Astrocyte (in vitro differentiated cells and primary cell): ENCODE measurements around the gene LAMB1. TPM values are rescaled to one million over a fixed set of nuclear protein-coding genes. Genes with fewer than 3 reads are reported as not detected.
A peak's percentile ranks its signal among the peaks of the same experiment; 100 is the strongest.

Experiments
- DNase-seq: peaks from one replicate; pipeline ENCODE4 v3.0.0-alpha.2; 2010; ENCODE audit warnings: low read depth
- FAIRE-seq: peaks from 2 replicates; lab custom pipeline; 2011; peaks lifted over from hg19 to GRCh38; lab: Jason Lieb, UNC
- H2AFZ ChIP-seq: 2 replicates; pipeline ENCODE4 v1.6.0; 2012; ENCODE audit warnings: low read depth, low read length, inconsistent platforms
- H3K27ac ChIP-seq: 2 replicates; pipeline ENCODE4 v1.5.1; 2011; ENCODE audit warnings: low read depth, low read length, inconsistent platforms
- H3K27me3 ChIP-seq: 2 replicates; pipeline ENCODE4 v1.6.0; 2011; ENCODE audit warnings: low read length, inconsistent platforms; ENCODE audit not compliant: insufficient read depth
- H3K36me3 ChIP-seq: 2 replicates; pipeline ENCODE4 v1.5.1; 2011; ENCODE audit warnings: low read length, inconsistent platforms; ENCODE audit not compliant: insufficient read depth
- H3K4me1 ChIP-seq: 2 replicates; pipeline ENCODE4 v1.5.1; 2011; ENCODE audit warnings: low read length, inconsistent platforms; ENCODE audit not compliant: insufficient read depth
- H3K4me2 ChIP-seq: 2 replicates; pipeline ENCODE4 v1.6.0; 2012; ENCODE audit warnings: low read length, inconsistent platforms
- H3K4me3 ChIP-seq: 2 replicates; pipeline ENCODE4 v1.5.1; 2011; ENCODE audit warnings: low read depth, mild to moderate bottlenecking, low read length, inconsistent platforms; ENCODE audit not compliant: insufficient read depth
- H3K79me2 ChIP-seq: 2 replicates; pipeline ENCODE4 v1.6.0; 2012; ENCODE audit warnings: mild to moderate bottlenecking, low read length, inconsistent platforms; ENCODE audit not compliant: insufficient read depth
- H3K9ac ChIP-seq: 2 replicates; pipeline ENCODE4 v1.6.0; 2012; ENCODE audit warnings: mild to moderate bottlenecking, low read length, inconsistent platforms
- H3K9me3 ChIP-seq: 2 replicates; pipeline ENCODE4 v1.5.1; 2012; ENCODE audit warnings: low read depth, mild to moderate bottlenecking, low read length, inconsistent platforms; ENCODE audit not compliant: insufficient read depth
- H4K20me1 ChIP-seq: 2 replicates; pipeline ENCODE4 v1.6.0; 2012; ENCODE audit warnings: low read length, inconsistent platforms; ENCODE audit not compliant: insufficient read depth
- H3K27ac Mint-ChIP-seq: one replicate; pipeline ENCODE4 v1.8.0; 2021; ENCODE audit warnings: mild to moderate bottlenecking, mixed read lengths; ENCODE audit not compliant: unreplicated experiment
- H3K27me3 Mint-ChIP-seq: one replicate; pipeline ENCODE4 v1.8.0; 2021; ENCODE audit warnings: low read depth, mixed read lengths; ENCODE audit not compliant: unreplicated experiment
- H3K36me3 Mint-ChIP-seq: one replicate; pipeline ENCODE4 v1.8.0; 2021; ENCODE audit warnings: low read depth, mixed read lengths; ENCODE audit not compliant: unreplicated experiment
- H3K4me1 Mint-ChIP-seq: one replicate; pipeline ENCODE4 v1.8.0; 2021; ENCODE audit warnings: low read depth, mixed read lengths; ENCODE audit not compliant: unreplicated experiment
- H3K4me3 Mint-ChIP-seq: one replicate; pipeline ENCODE4 v1.8.0; 2021; ENCODE audit warnings: mild to moderate bottlenecking, moderate library complexity, mixed read lengths; ENCODE audit not compliant: unreplicated experiment
- H3K9me3 Mint-ChIP-seq: one replicate; pipeline ENCODE4 v1.8.0; 2021; ENCODE audit warnings: mild to moderate bottlenecking, mixed read lengths; ENCODE audit not compliant: unreplicated experiment
- CTCF ChIP-seq: IDR thresholded peaks from 2 replicates; pipeline ENCODE4 v1.5.1; 2011; ENCODE audit warnings: low read depth, mild to moderate bottlenecking, inconsistent platforms, low read length, moderate library complexity; ENCODE audit not compliant: insufficient read depth
- EZH2 ChIP-seq: IDR thresholded peaks from 2 replicates; pipeline ENCODE4 v1.6.1; 2012; ENCODE audit warnings: mild to moderate bottlenecking, low read length, inconsistent platforms; ENCODE audit not compliant: insufficient read depth
- total RNA-seq: library from RNA; stranded (reverse); gene quantifications from 2 replicates; pipeline ENCODE4 v1.2.1, GENCODE V29; 2021

Gene LAMB1
- total RNA-seq, 1 donor from 2014 or later = 403 TPM

- H3K4me2 ChIP-seq = no peak overlapping the region
- H3K9me3 ChIP-seq = no peaks in the 10 kb centered on the region
- Mint-ChIP-seq H3K36me3 (no peaks in the 10 kb centered on the region), H3K4me3 (no peak overlapping the region), H3K9me3 (no peaks in the 10 kb centered on the region), H3K27ac (no peak overlapping the region), H3K4me1 (peaks cover 7% of the 10 kb centered on the region), H3K27me3 (peaks cover 10% of the 10 kb centered on the region)
- no peak overlapping the region for H3K27ac ChIP-seq
- H3K36me3 ChIP-seq = no peaks in the 10 kb centered on the region
- peaks cover 3% of the 10 kb centered on the region for H3K4me1 ChIP-seq
- peaks cover 9% of the 10 kb centered on the region for H3K27me3 ChIP-seq
- no peak overlapping the region for H3K9ac ChIP-seq
- FAIRE-seq (peak; percentile 9), DNase-seq (peak; percentile 32)
- H3K4me3 ChIP-seq = no peak overlapping the region
- TF ChIP-seq CTCF (peak; percentile 76), EZH2 (no peak)
- H3K79me2 ChIP-seq = no peaks in the 10 kb centered on the region
- H2AFZ ChIP-seq = no peak overlapping the region
- no peaks in the 10 kb centered on the region for H4K20me1 ChIP-seq
Measured at GRCh38 chr7:107874605-107875446, 128.1 kb downstream of the LAMB1 start.

DNA sequence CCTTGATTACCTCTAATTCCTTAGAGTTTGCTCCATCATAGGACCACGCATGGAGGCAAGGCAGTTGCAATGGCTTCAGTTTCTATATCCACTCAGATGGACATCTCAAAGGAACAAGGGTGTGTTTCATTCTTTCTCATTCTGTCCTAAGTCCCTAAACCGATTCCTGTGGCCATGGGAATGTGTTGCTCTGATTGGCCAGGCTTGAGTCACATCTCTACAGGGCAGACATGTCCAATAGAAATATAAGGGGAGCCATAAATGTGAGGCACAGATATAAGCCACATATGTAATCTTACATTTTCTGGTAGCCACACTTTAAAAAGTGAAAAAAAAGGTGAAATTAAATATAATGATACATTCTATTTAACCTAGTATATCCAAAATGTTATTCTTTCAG is 128.8 kb downstream of the LAMB1 start:
- Histone ChIP-seq H4K20me1 (no peaks in the 10 kb centered on the region), H3K4me3 (no peak overlapping the region), H3K79me2 (no peaks in the 10 kb centered on the region), H3K4me1 (peaks cover under 1% of the 10 kb centered on the region), H3K27ac (no peak overlapping the region), H3K4me2 (no peak overlapping the region), H3K27me3 (peaks cover 9% of the 10 kb centered on the region), H3K9ac (no peak overlapping the region), H3K36me3 (no peaks in the 10 kb centered on the region), H2AFZ (no peak overlapping the region), H3K9me3 (no peaks in the 10 kb centered on the region)
- no peak for DNase-seq
- Mint-ChIP-seq H3K27ac (no peak overlapping the region), H3K4me3 (no peak overlapping the region), H3K27me3 (peaks cover 10% of the 10 kb centered on the region), H3K9me3 (no peaks in the 10 kb centered on the region), H3K36me3 (no peaks in the 10 kb centered on the region), H3K4me1 (peaks cover 4% of the 10 kb centered on the region)
- TF ChIP-seq CTCF = no peak
- no peak for TF ChIP-seq EZH2
- no peak for FAIRE-seq

Other genes with a start within 250 kb of the LAMB1 start
- not detected in 2 replicates for gene SLC26A3, start 199.9 kb downstream of the LAMB1 start, total RNA-seq
- 73.1 and 73.3 TPM in 2 replicates for gene DLD, start 112.0 kb downstream of the LAMB1 start, total RNA-seq
- 0.16 and 0.41 TPM in 2 replicates for gene LAMB4, start 127.2 kb upstream of the LAMB1 start, total RNA-seq